HG03045 (cell line): ENCODE measurements around the gene CLCNKA.
"Not testable (repeated sequence)": the region's sequence is repeated elsewhere in the genome, so short reads cannot be mapped to it uniquely, and the experiment has no call there.

ENCODE experiments used
- ATAC-seq: cut with Tn5 transposase; IDR thresholded peaks from one replicate; pipeline ENCODE4 v1.9.1; 2021; ENCODE audit warnings: mild to moderate bottlenecking, moderate library complexity; ENCODE audit not compliant: unreplicated experiment

The CLCNKA gene

DNA sequence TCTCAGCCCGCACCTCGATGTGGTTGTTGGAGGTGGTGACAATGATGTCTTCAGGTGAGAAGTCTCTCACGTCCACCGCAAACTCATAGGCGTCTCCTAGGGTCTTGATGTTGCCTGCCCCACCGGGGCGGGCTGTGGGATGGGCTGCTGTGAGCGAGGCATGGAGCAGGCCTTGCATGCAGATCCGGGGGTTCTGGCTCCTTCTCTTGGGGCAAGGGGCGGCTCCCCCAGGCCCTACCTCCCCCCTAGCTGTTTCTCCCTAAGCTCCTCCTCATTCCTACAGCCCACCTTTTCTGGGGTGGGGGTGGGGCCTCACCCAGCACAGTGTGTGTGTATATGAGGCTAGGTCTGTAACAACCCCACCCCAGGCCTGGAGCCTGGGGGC lies 4.8 kb upstream of the CLCNKA start:
- ATAC-seq: no peak

DNA sequence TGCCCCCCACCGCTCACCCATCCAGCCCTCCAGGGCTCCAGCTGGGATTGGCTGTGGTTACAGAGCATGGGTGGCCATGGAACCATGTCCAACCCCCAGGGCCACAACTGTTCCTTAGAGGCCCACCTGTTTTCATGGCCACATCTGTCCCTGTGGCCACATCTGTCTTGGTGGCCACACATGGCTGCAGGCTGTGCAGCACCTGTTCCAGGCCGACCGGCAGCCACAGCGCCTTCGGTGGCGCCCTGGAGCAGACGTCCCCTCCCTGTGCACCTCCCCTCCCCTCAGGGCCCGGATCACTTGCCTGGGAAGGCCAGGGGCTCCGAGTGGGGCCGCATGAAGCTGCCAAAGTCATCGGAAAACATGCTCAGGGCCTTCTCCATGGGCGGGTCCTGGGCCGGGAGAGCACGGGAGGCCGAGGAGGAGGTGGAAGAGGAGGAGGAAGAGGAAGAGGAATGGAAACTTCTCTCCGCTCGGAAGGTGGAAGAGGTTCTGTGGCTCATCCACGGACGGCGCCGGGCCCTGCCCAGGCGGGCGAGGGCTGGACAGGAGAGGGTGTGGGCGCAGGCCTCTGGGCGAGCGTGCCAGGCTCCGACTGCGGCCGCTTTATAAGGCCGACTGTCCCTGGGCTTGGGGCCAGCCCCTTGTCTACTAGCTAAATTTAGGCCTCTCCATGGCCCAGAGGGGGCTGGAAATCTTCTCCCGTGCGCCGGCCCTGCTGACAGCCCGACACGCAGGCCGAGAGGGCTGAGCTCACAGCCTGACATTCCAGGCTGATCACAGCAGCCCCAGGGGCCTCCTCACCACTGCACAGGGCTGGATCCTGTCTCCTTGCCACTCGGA lies 4.2 kb upstream of the CLCNKA start, which contains the start of gene HSPB7:
HSPB7 (minus strand) TSS at position 583 of the 843 bp plus-strand sequence; CDS start at position 503, 80 bp downstream.
- no peak for ATAC-seq

DNA sequence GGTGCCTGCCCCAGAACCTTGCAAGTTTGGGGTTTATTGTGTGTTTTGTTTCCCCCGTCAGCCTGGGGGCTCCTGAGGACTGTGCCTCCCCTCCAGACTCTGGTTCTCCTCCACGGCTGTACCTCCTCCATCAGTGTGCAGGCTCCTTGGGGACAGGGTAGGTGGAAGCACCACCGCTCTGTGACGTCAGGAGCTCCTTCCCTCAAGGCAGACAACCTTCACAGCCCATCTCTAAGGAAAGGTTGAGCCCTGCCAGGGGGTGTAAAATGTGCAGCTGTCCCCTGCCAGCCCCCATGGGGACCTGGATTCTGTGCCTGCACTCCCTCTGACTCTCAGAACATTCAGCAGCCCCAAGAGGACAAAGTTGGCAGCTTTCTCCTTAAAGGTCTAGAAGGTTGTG lies 3.5 kb upstream of the CLCNKA start:
- ATAC-seq: no peak

DNA sequence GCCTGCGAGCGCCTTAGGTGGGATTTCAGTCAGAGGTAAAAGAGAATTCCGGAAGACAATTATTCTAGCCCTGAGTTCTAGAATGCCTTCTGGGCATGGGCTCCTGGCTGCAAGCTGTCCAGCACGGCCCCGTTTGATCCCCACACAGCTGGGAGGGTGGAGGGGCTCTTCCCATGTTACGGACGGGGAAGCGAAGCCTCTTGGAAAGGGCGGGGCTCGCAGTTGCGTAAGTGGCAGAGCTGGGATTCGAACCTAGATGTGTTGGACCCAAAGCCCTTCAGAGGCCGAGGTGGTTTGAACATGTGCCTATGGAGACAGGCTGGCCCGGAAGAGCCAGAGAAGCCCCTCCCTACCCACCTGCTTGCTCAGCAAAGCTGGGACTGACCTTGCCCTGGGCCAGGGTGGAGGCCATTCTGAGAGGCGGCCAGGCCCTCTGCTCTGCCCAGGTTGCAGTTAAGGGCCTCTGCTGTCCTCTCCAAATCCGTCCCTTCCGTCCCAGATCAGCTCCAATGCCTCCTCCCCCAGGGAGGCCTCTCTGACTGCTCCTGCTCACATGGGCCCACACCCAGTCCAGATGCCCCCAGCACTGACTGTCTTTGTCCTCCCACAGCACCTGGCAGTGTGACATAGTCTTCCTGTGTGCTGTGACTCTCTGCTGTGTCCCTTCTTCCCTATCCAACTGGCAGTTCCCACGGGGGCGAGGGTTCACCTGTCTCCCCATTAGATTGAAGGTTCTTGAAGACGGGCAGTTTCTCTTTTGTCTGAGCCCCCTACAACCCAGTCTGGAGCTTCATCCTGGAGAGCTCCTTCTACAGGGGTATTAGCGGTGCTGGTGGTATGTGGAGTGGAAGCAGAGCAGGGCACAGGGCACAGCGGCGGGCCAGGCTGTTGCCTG lies 2.8 kb upstream of the CLCNKA start:
- ATAC-seq: no peak

DNA sequence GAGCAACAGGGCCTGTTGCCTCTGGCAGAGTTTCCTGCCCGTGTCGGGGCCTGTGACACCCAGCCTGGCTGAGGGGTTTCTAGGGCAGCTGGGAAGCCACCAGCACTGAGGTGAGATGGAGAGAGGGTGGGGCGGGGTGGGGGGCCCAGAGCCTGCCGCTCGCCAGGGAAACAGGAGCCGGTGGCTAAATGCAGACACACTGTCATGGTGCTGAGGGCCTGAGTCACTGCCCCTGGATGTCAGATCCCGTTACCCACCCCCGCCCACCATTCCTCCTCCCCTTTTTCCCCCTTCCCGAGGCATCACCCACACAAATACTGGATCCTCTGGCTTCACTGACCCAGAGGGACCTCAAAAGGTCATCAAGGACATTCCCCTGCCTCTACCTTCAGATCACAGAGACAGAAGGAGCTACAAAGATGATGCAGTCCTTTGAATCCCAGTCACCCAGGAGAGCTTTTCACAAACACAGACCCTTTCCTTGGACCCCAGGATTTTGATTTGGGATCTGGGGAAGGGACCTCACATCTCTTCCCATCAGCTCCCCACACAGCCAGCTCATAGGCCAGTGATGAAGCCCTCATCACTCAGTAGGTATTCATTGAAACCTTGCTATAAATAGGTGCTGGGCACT lies 2.1 kb upstream of the CLCNKA start:
- ATAC-seq: no peak

DNA sequence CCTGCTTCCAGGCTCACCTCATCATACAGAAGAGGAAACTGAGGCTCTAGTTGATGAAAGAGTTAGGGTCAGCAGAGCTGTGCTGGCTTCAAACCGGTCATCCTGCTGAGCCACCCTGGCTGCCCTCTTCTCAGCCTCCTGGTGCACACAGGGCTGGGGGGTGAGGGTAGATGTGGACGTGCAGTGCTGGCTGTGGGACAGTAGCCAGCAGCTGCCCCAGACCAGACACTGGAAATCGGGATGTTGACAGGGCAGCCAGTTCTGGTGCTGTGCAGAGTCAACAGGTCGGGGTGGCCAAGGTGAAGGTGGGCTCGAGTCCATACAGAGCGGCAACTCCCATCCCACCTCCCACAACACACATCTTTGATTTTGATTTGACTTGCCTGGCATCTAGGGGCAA lies 1.5 kb upstream of the CLCNKA start:
- no peak for ATAC-seq

DNA sequence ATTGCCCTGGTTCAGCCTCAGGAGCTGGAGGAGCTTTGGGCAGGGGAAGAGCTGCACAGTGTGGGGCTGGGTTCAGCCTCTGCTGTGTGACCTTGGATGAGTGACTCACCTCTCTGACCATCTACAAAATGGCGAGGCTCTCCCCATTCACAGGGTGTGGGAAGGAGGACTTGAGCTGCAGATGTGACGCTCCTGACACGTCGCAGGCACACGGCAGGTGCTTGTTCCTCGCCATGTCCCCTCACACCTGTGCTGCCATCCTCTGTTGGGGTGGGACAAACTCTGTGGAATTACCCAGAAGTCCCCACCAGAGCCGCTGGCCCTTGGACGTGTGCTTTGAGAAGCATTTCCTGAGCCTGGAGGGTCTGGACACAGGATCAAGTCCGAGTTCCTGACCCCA lies 958 bp upstream of the CLCNKA start:
- ATAC-seq: not testable (repeated sequence)

DNA sequence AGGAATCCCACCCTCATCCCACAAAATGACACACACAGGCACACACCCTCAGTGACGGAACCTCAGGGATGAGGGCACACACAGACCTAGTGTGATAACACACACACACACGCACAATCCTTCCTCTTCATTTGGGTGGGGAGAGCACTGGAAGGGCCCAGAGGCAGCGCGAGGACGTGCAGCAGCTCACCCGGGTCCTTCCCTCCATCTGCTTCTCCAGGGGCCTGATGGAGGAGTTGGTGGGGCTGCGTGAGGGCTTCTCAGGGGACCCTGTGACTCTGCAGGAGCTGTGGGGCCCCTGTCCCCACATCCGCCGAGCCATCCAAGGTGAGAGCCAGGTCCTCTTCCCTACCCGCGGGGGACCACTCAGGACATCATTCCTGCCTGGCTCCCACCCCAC lies 557 bp downstream of the CLCNKA start:
- no peak for ATAC-seq

DNA sequence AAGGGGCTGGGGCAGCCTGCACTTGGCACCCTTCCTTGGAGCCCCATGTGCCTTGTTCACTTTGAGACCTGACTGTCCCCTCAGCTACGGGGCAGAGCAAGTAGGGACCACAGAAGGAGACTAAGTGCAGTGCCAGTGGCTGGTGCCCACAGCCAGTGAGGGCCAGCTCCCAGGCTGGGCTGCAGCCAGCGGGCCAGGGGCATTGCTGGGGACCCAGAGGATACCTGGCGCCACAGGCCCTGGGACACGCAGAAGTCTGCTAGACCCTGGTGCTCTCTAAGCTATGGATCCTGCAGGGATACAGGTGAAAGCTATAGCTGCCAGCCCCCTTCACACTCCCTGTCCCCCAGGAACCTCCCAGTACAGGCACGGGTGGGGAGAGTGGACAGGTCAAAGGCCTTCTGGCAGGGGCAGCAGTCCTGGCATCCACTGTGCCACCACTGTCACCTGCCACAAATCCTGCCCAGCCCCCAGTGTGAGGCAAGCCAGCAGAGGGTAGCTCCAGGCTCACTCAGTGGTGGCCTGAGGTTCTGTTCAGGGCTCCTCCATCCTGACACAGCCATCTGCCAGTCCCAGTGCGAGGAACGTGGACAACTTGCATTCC lies 1.3 kb downstream of the CLCNKA start:
- no peak for ATAC-seq

DNA sequence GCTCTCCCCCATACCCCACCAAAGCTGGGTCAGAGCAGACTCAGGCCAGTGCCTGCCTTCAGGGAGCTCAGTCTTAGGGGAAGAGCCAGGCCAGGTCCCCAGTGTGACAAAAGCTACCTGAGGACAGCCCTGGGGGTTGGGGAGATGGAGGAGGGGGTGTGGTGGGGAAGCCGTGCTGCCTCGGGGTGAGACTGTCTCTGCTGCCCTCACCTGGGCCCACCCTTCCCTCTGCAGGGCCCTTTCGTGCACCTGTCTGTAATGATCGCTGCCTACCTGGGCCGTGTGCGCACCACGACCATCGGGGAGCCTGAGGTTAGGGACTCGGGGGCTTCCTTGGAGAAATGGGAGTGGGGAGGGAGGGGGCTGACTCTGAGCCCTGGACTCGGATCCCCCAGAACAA lies 4.5 kb downstream of the CLCNKA start:
- not testable (repeated sequence) for ATAC-seq

DNA sequence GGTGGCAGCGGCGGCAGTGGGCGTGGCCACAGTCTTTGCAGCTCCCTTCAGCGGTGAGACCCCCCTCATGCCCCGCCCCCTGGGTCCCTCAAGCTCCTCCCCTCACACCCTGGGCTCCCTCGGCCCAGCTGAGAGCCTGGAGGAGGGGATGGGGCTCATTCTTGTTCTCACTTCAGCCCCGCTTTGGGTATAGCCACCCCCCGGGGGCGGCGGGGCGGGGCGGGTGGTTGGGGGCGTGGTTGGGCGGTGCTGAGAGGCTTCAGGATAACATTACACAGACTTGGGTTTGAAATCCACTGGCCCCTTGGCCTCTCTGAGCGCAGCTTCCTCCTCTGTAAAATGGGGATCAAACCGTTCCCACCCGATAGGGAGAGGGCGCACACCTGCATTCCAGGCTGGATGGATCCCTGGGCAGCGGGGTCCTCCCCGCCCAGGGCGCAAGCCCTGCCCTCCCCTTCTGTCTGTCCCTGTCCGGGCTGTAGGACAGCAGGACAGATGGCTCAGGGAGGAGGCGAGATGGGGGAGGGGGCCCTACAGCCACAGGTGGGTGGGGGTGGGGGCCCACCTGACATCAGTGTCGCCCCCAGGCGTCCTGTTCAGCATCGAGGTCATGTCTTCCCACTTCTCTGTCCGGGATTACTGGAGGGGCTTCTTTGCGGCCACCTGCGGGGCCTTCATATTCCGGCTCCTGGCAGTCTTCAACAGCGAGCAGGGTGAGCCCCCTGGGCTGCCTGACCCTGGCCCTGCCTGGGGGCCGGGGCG lies 5.1 kb downstream of the CLCNKA start:
- ATAC-seq: no peak

DNA sequence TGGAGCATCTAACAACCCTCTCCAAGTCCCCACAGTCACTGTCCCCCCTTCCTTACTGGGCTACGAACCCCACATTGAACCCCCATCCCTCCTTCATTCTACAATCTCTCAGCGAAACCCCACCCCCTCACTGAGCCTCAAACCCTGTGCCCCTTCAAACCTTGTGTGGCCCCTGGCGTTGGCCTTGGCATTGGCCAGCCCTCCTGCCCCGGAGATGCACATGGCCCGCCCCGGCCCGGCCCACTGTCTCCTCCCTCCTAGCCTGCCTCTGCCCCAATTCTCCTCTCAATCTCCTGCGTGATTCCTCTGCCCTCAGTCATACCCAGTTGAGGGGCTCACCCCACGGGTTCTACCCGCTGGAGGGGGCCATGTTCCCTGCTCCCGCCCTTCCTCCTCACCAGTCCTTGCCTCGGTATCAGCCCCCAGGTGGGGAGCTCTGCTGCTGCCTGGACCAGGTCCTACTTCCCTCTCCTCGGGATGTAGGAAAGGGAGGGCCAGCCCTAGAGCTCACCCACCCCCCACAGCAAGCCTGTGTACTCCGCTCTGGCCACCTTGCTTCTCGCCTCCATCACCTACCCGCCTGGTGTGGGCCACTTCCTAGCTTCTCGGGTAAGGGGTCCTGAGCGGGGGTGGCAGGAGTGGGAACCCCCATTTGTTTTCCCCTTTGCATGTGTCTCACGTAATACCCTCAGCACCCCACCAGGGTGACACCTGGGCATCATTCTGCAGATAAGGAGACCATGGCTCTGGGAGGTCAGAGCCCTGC lies 6.6 kb downstream of the CLCNKA start:
- no peak for ATAC-seq

DNA sequence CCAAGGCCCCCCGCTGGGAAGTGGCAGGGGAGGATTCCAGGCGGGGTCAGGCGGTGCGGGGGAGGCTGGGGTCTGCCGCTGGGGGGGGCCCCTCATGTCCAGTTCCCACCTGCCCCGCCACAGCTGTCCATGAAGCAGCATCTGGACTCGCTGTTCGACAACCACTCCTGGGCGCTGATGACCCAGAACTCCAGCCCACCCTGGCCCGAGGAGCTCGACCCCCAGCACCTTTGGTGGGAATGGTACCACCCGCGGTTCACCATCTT lies 7.1 kb downstream of the CLCNKA start:
- ATAC-seq: not testable (repeated sequence)

DNA sequence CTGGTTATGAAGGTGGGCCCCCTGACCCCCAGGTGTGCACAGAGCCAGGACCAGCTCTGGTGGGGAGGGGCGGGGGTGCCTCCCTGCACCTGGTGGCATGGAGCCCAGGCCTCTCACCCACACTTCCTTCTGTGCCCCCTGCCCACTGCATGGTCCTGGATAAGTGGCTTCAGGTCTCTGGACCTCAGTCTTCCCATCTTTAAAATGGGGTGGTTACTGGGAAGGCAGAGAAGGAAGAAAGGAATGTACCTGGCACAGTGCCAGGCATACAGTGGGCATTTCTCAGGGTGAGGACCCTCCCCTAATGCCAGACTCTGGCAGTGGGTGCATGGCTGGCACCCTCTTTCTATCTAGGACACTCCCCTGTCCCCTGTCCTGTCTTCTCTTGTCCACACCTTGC lies 7.5 kb downstream of the CLCNKA start:
- no peak for ATAC-seq

DNA sequence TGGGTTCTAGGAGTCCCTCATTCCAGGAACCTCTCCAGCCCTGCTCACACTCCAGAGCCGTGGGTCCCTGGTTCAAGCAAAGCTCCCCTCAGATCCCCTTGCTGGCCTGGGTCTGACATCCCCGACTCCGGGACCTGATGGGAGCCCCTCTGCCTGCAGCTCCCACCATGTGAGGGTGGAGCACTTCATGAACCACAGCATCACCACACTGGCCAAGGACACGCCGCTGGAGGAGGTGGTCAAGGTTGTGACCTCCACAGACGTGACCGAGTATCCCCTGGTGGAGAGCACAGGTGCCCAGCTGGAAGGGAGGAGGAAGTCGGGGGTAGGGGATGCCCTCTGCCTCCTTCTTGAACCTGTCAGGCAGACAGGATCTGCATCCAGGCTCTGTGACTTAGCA lies 9.7 kb downstream of the CLCNKA start:
- no peak for ATAC-seq

DNA sequence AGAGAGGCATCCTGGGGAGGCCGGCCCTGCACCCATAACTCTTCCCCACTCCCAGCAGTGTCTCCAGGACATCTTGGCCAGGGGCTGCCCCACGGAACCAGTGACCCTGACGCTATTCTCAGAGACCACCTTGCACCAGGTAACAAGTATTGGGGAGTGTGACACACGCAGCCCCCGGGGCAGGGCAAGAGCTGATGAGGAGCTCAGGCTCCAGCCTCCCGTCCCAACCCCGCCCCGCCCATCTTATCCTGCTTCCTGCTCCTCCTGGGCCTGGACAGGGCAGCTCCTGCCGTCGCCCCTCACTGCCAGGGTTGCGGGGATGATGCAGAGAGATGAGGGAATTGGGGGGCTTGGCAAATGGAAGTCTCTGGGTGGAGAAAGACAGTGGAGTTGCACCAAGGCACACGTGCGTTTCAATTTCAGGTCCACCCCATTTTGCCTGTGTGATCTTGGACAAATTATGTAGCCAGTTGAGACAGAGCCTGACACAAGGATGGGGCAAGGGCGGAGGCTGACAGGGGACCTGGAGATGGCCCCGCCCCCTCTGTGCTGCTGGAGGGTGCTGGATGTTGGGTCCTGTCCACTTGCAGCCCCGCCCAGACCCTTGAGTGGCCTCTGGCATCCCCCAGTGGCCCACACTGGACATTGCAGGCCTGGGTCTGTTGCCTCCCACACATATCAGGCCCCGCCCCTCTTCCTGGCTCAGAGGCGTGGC lies 10.7 kb downstream of the CLCNKA start:
- no peak for ATAC-seq

DNA sequence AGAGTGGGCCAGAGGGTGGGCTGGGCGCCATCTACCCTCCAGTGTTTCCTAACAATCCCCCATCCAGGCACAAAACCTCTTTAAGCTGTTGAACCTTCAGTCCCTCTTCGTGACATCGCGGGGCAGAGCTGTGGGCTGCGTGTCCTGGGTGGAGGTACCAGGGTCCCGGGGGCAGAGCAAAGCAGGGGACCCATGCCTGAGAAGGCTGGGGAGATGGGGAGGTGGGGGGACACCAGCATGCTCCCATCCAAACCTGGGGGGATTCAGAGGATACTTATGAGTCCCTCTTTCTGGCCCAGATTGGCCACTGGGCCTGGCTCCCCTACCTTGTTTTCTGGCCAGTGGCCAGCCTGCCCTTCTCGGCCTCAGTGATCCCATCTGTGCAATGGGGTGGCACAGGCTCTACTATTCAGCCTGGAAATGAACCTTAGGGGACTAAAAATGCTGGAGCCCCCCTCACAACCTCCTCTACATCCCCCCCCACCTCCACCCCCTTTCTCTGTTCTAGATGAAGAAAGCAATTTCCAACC lies 11.3 kb downstream of the CLCNKA start:
- not testable (repeated sequence) for ATAC-seq

DNA sequence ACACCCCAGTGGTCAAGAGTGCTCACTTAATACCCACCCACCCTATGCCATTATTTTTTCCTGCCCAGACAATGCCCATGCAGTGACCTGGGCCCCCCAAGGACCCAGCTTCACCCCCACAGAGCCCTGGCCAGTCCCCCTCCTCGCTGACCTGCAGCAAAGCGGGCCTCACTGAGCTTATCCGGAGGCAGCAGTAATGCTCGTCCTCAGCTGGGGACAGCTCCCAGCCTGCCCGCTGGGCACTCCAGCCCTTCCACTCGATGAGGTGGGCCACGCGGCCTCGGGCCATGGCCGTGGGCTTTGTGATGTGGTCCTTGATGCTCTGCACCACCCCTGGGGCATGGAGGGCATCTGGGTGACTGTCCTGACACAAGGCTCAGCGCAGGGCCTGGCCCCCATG lies 14.6 kb downstream of the CLCNKA start:
- not testable (repeated sequence) for ATAC-seq

DNA sequence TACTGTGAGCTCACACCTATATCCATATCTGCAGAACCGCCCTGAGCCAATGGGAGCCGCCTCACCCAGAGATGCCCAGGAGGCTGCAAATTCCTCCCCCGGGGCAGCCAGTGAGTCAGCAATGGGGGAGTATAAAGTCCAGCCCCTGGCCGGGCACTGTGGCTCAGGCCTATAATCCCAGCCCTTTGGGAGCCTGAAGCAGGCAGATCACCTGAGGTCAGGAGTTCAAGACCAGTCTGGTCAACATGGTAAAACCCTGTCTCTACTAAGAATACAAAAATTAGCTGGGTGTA lies 16.7 kb downstream of the CLCNKA start:
- no peak for ATAC-seq
